Dermis lymphatic vessel endothelial cell (primary cell): ENCODE data around the gene RALGDS. TPM values are rescaled to one million over a fixed set of nuclear protein-coding genes. Genes with fewer than 3 reads are reported as not detected.

ENCODE experiments used
- total RNA-seq: library from RNA; depleted of rRNA; stranded (reverse); fragments of >200 nt; gene quantifications from 2 replicates; pipeline ENCODE4 v1.2.1, GENCODE V29; 2014

RALGDS gene
- 31.1 and 46.1 TPM in 2 replicates for total RNA-seq

DNA sequence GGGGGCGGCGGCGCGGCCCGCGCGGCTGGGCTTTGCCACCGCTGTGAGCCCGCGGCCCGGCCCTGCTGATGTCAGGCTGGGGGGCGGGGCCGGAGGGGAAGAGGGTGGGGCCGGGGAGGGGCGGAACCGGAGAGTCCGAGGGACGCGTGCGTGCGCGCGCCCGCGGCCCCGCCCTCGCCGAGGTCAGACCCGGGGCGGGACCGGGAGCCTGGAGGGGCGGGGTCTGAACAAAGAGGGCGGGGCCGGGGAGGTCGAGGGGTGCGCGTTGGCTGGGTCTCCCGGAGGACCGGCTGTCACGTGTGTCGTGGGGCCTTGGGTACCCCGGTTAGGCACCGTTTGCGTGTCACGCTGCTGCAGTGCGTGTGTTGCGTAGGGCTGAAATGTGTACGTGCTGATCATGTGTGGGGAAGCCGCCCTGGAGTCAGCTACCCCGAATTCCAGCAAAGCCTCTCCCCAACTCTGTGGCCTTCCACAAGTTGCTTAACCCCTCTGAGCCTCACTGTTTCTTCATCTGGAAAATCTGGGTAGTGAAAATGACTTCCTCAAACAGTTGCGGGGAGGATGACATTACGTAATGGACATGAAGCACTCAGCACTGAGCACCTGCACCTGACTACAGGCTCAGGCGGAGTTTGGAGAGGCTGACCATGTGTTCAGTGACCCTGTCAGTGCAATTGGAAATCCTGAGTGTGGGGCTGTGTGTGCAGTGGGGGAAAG lies at the start of gene RALGDS:
TSS of gene RALGDS (minus strand) at position 43 of the 717 bp plus-strand sequence. CDS start 86 bp downstream, outside the sequence.

DNA sequence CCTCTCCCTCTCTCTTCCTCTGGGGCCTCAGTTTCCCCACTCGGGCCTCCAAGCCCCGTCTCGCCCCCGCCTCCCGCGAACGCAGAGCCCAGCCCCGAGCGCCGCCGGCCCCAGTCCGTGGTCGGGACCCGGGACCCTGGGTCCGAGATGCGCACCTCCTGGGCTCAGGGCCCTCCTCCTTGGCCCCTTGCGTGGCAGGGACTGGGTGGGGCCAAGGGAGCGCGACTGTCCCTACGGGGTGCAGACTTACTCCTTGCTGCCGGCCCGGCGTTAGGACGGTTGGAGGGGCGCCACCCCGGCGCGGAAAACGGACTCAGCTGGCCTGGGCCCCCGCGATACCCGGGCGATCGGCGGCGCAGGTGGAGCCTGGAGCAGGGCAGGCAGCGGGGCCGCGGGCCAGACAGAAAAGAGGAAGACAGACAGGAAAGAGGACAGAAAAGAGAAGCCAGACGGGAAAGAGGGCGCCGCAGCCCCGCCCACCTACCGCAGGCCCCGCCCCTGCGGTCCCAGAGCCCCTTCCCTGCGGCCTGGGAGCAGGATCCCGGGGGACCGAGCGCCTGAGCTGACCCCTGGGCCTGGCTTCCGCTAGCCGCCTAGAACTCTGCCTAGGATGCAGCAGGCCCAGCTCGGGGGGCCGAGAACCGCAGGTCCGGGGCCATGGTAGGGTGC lies 42.6 kb upstream of the RALGDS start, which contains the start of gene GBGT1:
TSS of gene GBGT1 (minus strand) at position 411 of the 669 bp plus-strand sequence. CDS start 1,502 bp downstream, outside the sequence.

DNA sequence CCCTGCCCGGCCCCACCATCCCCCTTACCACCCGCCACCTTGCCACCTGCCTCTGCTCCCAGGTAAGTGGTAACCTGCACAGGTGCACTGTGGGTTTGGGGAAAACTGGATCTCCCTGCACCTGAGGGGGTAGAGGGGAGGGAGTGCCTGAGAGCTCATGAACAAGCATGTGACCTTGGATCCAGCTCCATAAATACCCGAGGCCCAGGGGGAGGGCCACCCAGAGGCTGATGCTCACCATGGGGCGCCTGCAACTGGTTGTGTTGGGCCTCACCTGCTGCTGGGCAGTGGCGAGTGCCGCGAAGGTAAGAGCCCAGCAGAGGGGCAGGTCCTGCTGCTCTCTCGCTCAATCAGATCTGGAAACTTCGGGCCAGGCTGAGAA lies 59.3 kb downstream of the RALGDS start, which contains the start of gene CEL:
TSS of gene CEL (plus strand) at position 218 of the 382 bp plus-strand sequence. CDS start at position 240, 22 bp downstream.

Other genes starting within 250 kb of the RALGDS start
- gene AK8, start 243.0 kb downstream of the RALGDS start, total RNA-seq, result 0.09 and 0.11 TPM in 2 replicates
- 0.87 and 0.95 TPM in 2 replicates for gene SPACA9, start 242.3 kb downstream of the RALGDS start, total RNA-seq
- gene TSC1, start 176.6 kb downstream of the RALGDS start, total RNA-seq, result 19.7 and 22.4 TPM in 2 replicates
- gene GFI1B, start 142.5 kb downstream of the RALGDS start, total RNA-seq, result under 0.01 TPM in 1 of 2 replicates, not detected in the other
- 35.9 and 36.1 TPM in 2 replicates for gene GTF3C5, start 90.2 kb downstream of the RALGDS start, total RNA-seq
- gene CEL, start 59.3 kb downstream of the RALGDS start, total RNA-seq, result 0.09 TPM in 1 of 2 replicates, not detected in the other
- gene GBGT1, start 42.7 kb upstream of the RALGDS start, total RNA-seq, result 16.5 and 32.2 TPM in 2 replicates
- gene OBP2B, start 88.0 kb upstream of the RALGDS start, total RNA-seq, result not detected in 2 replicates
- gene ABO, start 154.0 kb upstream of the RALGDS start, total RNA-seq, result 0.43 TPM in 2 replicates
- gene SURF6, start 214.9 kb upstream of the RALGDS start, total RNA-seq, result 8.0 and 10.5 TPM in 2 replicates
- gene MED22, start 226.9 kb upstream of the RALGDS start, total RNA-seq, result 12.1 and 12.5 TPM in 2 replicates
- 2,195 and 2,415 TPM in 2 replicates for gene RPL7A, start 227.0 kb upstream of the RALGDS start, total RNA-seq
- gene SURF1, start 235.2 kb upstream of the RALGDS start, total RNA-seq, result 21.3 and 31.9 TPM in 2 replicates
- 10.1 and 12.5 TPM in 2 replicates for gene SURF2, start 235.3 kb upstream of the RALGDS start, total RNA-seq